DOHH2 (cell line): ENCODE measurements around the gene NCF2.

Experiments used
- CTCF ChIP-seq: fragments of 200-600 bp; sonication (generic); IDR thresholded peaks from one replicate; pipeline ENCODE4 v1.5.1; 2014; ENCODE audit warnings: antibody characterized with exemption, mild to moderate bottlenecking, low read depth, low read length; ENCODE audit not compliant: poor library complexity, severe bottlenecking
- EZH2phosphoT487 ChIP-seq: fragments of 200-600 bp; sonication (generic); IDR thresholded peaks from 2 replicates; pipeline ENCODE4 v1.6.1; 2017; ENCODE audit warnings: borderline replicate concordance, mild to moderate bottlenecking, antibody characterized with exemption, low read length, moderate library complexity, mixed read lengths

GRCh38 chr1:183569801-183570200 is 20.5 kb downstream of the NCF2 start:
- TF ChIP-seq CTCF, result no peak
- no peak for TF ChIP-seq EZH2phosphoT487
